Activated CD4-positive, alpha-beta T cell treated with anti-CD3 and anti-CD28 coated beads, Interleukin-2, amount 10 ng/mL, durations not matched to agents 24 days and 14 days (primary cell): ENCODE data around the gene CORO6. TPM values are rescaled to one million over a fixed set of nuclear protein-coding genes. Genes with fewer than 3 reads are reported as not detected.

Source experiments
- DNase-seq: peaks from one replicate; pipeline ENCODE4 v3.0.0; 2022
- H3K27ac Mint-ChIP-seq: one replicate; pipeline ENCODE4 v1.8.0; 2022; ENCODE audit warnings: mild to moderate bottlenecking, mixed read lengths
- H3K27me3 Mint-ChIP-seq: one replicate; pipeline ENCODE4 v1.8.0; 2022; ENCODE audit warnings: mixed read lengths
- H3K36me3 Mint-ChIP-seq: one replicate; pipeline ENCODE4 v1.8.0; 2022; ENCODE audit warnings: low read depth, mild to moderate bottlenecking, mixed read lengths
- H3K4me1 Mint-ChIP-seq: one replicate; pipeline ENCODE4 v1.8.0; 2021; ENCODE audit warnings: mixed read lengths
- H3K4me3 Mint-ChIP-seq: one replicate; pipeline ENCODE4 v1.8.0; 2022; ENCODE audit warnings: mild to moderate bottlenecking, moderate library complexity, mixed read lengths
- H3K9me3 Mint-ChIP-seq: one replicate; pipeline ENCODE4 v1.8.0; 2021; ENCODE audit warnings: mixed read lengths
- intact Hi-C: fragments of 100-400 bp; cut with micrococcal nuclease; formaldehyde crosslinking; loops from one replicate; pipeline ENCODE4 v1.15.1; 2023
- total RNA-seq: library from RNA; stranded (reverse); gene quantifications from 2 replicates; pipeline ENCODE4 v1.2.3, GENCODE V29; 2022

Gene CORO6
- total RNA-seq, 1 donor from 2014 or later: 6.4 TPM

- intact Hi-C loops: loop anchor here (1.0 kb wide), 1 partner anchor 20 kb away; the partner anchor contains the start of gene TP53I13
- H3K4me1 Mint-ChIP-seq: peaks cover 56% of the 10 kb centered on the region
- no peaks in the 10 kb centered on the region for H3K9me3 Mint-ChIP-seq
Measured at GRCh38 chr17:29588562-29589411, 33.9 kb downstream of the CORO6 start.

DNA sequence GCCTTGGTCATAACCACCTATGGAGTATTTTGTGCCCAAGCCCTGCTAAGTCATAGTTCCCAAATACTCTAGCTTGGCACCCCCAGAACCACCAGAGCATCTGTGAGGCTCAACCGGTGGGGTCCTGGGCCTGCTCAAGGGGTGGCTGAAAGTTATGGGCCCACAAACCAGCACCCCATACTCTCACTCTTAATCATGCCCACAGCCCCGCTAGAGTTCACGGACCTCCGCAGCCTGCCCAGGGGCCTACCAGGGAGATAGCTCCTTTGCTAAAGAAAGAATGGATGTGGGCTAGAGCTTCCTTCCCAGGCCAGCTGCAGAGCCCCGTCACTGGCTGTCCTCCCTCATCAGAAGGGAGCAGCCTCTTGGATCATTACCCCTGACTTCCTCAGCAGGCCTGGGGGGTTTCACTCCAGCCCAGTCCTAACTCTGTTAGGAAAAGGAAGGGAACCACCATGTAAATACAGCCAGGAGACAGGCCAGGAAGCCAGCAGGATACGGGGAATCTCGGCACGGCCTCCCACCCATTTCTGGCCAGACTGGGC lies 34.6 kb downstream of the CORO6 start:
- peaks cover 56% of the 10 kb centered on the region for H3K4me1 Mint-ChIP-seq
- no peak for DNase-seq
- H3K27ac Mint-ChIP-seq: peak overlapping the region; percentile 89
- peak overlapping the region; percentile 91 for H3K4me3 Mint-ChIP-seq
- H3K36me3 Mint-ChIP-seq: peaks cover 8% of the 10 kb centered on the region
- intact Hi-C loops: no loop called here
- no peaks in the 10 kb centered on the region for H3K27me3 Mint-ChIP-seq
- H3K9me3 Mint-ChIP-seq: no peaks in the 10 kb centered on the region

More at GRCh38 chr17:29588562-29589411, 33.9 kb downstream of the CORO6 start:
- Mint-ChIP-seq H3K27ac (peak overlapping the region; percentile 89), H3K27me3 (no peaks in the 10 kb centered on the region), H3K4me3 (peak overlapping the region; percentile 91), H3K36me3 (peaks cover 2% of the 10 kb centered on the region)
- peak; percentile 84 for DNase-seq

DNA sequence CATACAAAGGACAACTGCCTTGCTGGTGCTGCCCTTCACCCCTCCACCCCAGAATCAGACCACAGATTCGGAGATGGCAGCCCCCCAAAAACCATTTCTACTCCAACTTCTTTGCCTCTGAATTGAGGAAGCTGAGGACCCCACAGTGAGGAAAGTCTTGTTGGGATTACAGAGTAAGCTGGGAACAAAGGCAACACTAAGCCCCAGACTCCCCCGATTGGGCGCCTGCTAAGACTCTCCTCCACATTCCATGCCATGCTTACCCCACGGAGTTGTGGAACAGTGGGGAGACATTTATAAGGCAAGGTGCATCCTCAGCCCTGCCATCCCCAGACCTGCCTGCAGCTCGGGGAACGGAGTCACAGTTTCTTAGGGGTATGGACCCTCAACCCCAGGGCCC lies 35.1 kb downstream of the CORO6 start:
- Mint-ChIP-seq H3K27ac (no peak overlapping the region), H3K27me3 (no peaks in the 10 kb centered on the region), H3K9me3 (no peaks in the 10 kb centered on the region), H3K36me3 (peaks cover 13% of the 10 kb centered on the region), H3K4me3 (peak overlapping the region; percentile 91), H3K4me1 (peaks cover 56% of the 10 kb centered on the region)
- intact Hi-C loops: no loop called here
- DNase-seq: no peak

- no peaks in the 10 kb centered on the region for H3K9me3 Mint-ChIP-seq
- peaks cover 17% of the 10 kb centered on the region for H3K36me3 Mint-ChIP-seq
- H3K4me1 Mint-ChIP-seq: peaks cover 51% of the 10 kb centered on the region
- intact Hi-C loops: no loop called here
- DNase-seq: no peak
- peak overlapping the region; percentile 32 for H3K27ac Mint-ChIP-seq
- H3K27me3 Mint-ChIP-seq: no peaks in the 10 kb centered on the region
- peak overlapping the region; percentile 91 for H3K4me3 Mint-ChIP-seq
Measured at GRCh38 chr17:29586676-29587469, 35.8 kb downstream of the CORO6 start.

GRCh38 chr17:29585080-29585751 lies 37.5 kb downstream of the CORO6 start:
- no peaks in the 10 kb centered on the region for H3K27me3 Mint-ChIP-seq
- H3K27ac Mint-ChIP-seq: peak overlapping the region; percentile 56
- peaks cover 42% of the 10 kb centered on the region for H3K4me1 Mint-ChIP-seq
- no peaks in the 10 kb centered on the region for H3K9me3 Mint-ChIP-seq
- intact Hi-C loops: no loop called here
- DNase-seq: peak; percentile 80
- H3K36me3 Mint-ChIP-seq: peaks cover 21% of the 10 kb centered on the region
- peak overlapping the region; percentile 51 for H3K4me3 Mint-ChIP-seq

GRCh38 chr17:29584452-29585079 lies 38.1 kb downstream of the CORO6 start:
- intact Hi-C loops: loop anchor here (5.0 kb wide), 1 partner anchor 193 kb away; no protein-coding TSS in a partner anchor

GRCh38 chr17:29583324-29584248 lies 39.1 kb downstream of the CORO6 start:
- H3K27ac Mint-ChIP-seq: peak overlapping the region; percentile 46
- H3K4me3 Mint-ChIP-seq: no peak overlapping the region

More at GRCh38 chr17:29584452-29585079, 38.1 kb downstream of the CORO6 start:
- Mint-ChIP-seq H3K36me3 (peaks cover 24% of the 10 kb centered on the region), H3K27ac (peak overlapping the region; percentile 80), H3K4me1 (peaks cover 38% of the 10 kb centered on the region), H3K4me3 (no peak overlapping the region), H3K27me3 (no peaks in the 10 kb centered on the region), H3K9me3 (no peaks in the 10 kb centered on the region)
- no peak for DNase-seq

GRCh38 chr17:29582772-29583171 lies 39.9 kb downstream of the CORO6 start:
- H3K27ac Mint-ChIP-seq: no peak overlapping the region
- no peak overlapping the region for H3K4me3 Mint-ChIP-seq
- H3K4me1 Mint-ChIP-seq: peaks cover 33% of the 10 kb centered on the region
- no peaks in the 10 kb centered on the region for H3K9me3 Mint-ChIP-seq
- H3K36me3 Mint-ChIP-seq: peaks cover 32% of the 10 kb centered on the region
- intact Hi-C loops: loop anchor here (5.0 kb wide), 1 partner anchor 195 kb away; no protein-coding TSS in a partner anchor
- DNase-seq: no peak
- no peaks in the 10 kb centered on the region for H3K27me3 Mint-ChIP-seq

More at GRCh38 chr17:29583324-29584248, 39.1 kb downstream of the CORO6 start:
- intact Hi-C loops: loop anchor here (5.0 kb wide), 1 partner anchor 194 kb away; no protein-coding TSS in a partner anchor
- H3K4me1 Mint-ChIP-seq: peaks cover 38% of the 10 kb centered on the region
- no peaks in the 10 kb centered on the region for H3K9me3 Mint-ChIP-seq
- H3K36me3 Mint-ChIP-seq: peaks cover 27% of the 10 kb centered on the region
- no peak for DNase-seq
- H3K27me3 Mint-ChIP-seq: no peaks in the 10 kb centered on the region

DNA sequence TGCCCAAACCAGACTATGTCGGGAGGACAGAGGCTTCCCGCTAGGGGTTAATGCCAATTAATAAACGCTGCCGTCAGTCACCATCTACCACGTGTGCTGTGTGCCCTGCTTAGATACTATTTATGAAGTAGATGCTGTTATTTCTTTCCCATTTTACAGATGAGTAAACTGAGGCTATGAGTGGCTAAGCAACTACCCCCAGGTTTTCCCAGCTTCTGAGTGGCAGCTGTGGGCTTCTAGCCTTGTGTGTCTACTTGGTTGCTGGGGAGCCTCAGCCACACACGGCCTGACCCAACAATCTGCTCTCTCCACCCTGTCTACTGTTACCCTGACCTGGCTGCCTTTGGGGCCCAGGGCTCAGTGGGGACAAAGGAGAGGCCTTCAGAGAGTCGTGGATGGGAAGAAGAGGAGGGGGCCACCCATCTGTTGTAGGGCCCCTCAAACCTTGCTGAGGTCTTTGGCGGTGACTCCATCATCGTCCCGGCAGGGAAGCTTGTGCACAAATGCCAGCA lies 40.4 kb downstream of the CORO6 start:
- Mint-ChIP-seq H3K27me3 (no peaks in the 10 kb centered on the region), H3K4me3 (no peak overlapping the region), H3K9me3 (no peaks in the 10 kb centered on the region), H3K4me1 (peaks cover 28% of the 10 kb centered on the region), H3K27ac (peak overlapping the region; percentile 43), H3K36me3 (peaks cover 35% of the 10 kb centered on the region)
- intact Hi-C loops: loop anchor here (5.0 kb wide), 1 partner anchor 195 kb away; no protein-coding TSS in a partner anchor
- no peak for DNase-seq

DNA sequence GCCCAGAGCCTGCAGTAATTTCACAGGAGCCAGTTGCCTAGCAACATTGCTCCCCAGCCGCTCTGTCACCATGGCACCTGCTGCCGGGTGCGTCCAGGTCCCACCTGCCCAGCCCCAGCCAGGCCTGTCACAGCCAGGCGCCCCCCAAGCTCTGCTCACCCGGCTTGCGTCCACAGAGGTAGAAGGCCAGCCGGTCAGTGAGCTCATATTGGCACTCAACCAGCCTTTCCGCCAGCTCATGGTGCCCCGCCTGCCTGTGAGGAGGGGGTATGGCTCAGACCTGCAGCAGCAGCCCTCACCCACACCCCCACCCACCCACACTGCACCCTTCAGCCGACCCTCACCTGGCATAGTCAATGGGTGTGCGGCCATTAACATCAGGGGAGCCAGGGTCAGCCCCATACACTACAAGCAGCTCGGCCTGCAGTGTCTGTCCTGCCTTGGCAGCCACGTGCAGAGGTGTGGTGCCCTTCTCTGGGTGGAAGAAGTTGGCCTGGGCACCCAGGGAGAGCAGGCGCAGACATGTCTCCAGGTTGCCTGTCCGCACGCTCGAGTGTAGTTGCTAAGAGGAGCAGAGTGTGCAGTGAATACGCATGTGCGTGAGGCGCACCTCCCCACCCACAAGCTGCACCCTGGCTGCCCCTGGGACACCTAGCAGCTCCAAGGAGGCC lies 41.0 kb downstream of the CORO6 start:
- no peak for DNase-seq
- H3K27ac Mint-ChIP-seq: no peak overlapping the region
- H3K4me1 Mint-ChIP-seq: peaks cover 25% of the 10 kb centered on the region
- peaks cover 35% of the 10 kb centered on the region for H3K36me3 Mint-ChIP-seq
- intact Hi-C loops: loop anchor here (5.0 kb wide), 1 partner anchor 196 kb away; no protein-coding TSS in a partner anchor
- no peaks in the 10 kb centered on the region for H3K9me3 Mint-ChIP-seq
- no peaks in the 10 kb centered on the region for H3K27me3 Mint-ChIP-seq
- H3K4me3 Mint-ChIP-seq: no peak overlapping the region

GRCh38 chr17:29579866-29580771 lies 42.6 kb downstream of the CORO6 start:
- peak; percentile 96 for DNase-seq
- Mint-ChIP-seq H3K4me3 (no peak overlapping the region), H3K27ac (peak overlapping the region; percentile 82), H3K36me3 (peaks cover 44% of the 10 kb centered on the region), H3K27me3 (no peaks in the 10 kb centered on the region), H3K9me3 (no peaks in the 10 kb centered on the region), H3K4me1 (peaks cover 13% of the 10 kb centered on the region)
- intact Hi-C loops: loop anchor here (1.0 to 5.0 kb wide), 3 partner anchors 11 to 197 kb away; no protein-coding TSS in a partner anchor
